Astrocyte of the spinal cord (primary cell): Measurements from ENCODE around the gene FAM107A.
A peak's percentile ranks its signal among the peaks of the same experiment; 100 is the strongest.

Experiments used
- DNase-seq: peaks from one replicate; pipeline ENCODE4 v3.0.0; 2011; ENCODE audit warnings: low read depth, low spot score
- H3K4me3 ChIP-seq: 2 replicates; pipeline ENCODE4 v1.5.1; 2011; ENCODE audit warnings: low read depth, mild to moderate bottlenecking, low read length, moderate library complexity
- CTCF ChIP-seq: IDR thresholded peaks from 2 replicates; pipeline ENCODE4 v1.5.1; 2012; ENCODE audit warnings: low read depth, mild to moderate bottlenecking, low read length, inconsistent platforms
- in situ Hi-C: cut with HindIII; loops from 2 replicates; pipeline ENCODE4 v1.10.0; 2017; ENCODE audit warnings: low sequenced_read_pairs

Gene FAM107A

GRCh38 chr3:58544541-58544940 is 32.6 kb downstream of the FAM107A start:
- H3K4me3 ChIP-seq: no peak overlapping the region
- no peak for TF ChIP-seq CTCF
- in situ Hi-C loops: no loop called here
- no peak for DNase-seq

GRCh38 chr3:58540176-58540858 is 36.9 kb downstream of the FAM107A start:
- DNase-seq: no peak
- TF ChIP-seq CTCF: no peak
- no peak overlapping the region for H3K4me3 ChIP-seq
- in situ Hi-C loops: no loop called here

GRCh38 chr3:58539626-58540025 is 37.6 kb downstream of the FAM107A start:
- in situ Hi-C loops: no loop called here
- no peak overlapping the region for H3K4me3 ChIP-seq
- TF ChIP-seq CTCF: no peak
- DNase-seq: no peak

GRCh38 chr3:58537412-58538301 is 39.5 kb downstream of the FAM107A start:
- no peak for TF ChIP-seq CTCF
- DNase-seq: no peak
- no peak overlapping the region for H3K4me3 ChIP-seq
- in situ Hi-C loops: no loop called here

GRCh38 chr3:58536501-58537411 is 40.4 kb downstream of the FAM107A start, which contains the start of gene ACOX2:
Gene ACOX2, minus strand, starts transcription at chr3:58537190. Its CDS starts 2,084 bp downstream, at chr3:58535106.
- in situ Hi-C loops: no loop called here
- peak; percentile 49 for DNase-seq
- TF ChIP-seq CTCF: no peak
- peak within 1 kb of the TSS; percentile 12 for H3K4me3 ChIP-seq
